HG03139 (cell line): ENCODE data around the gene CACNG5.

ENCODE experiments used
- ATAC-seq: cut with Tn5 transposase; IDR thresholded peaks from one replicate; pipeline ENCODE4 v1.9.1; 2021; ENCODE audit not compliant: unreplicated experiment

The CACNG5 gene

GRCh38 chr17:66848496-66848895 lies 13.6 kb downstream of the CACNG5 start:
- ATAC-seq: no peak

- no peak for ATAC-seq
Observed at GRCh38 chr17:66849032-66849655, 14.2 kb downstream of the CACNG5 start.

- no peak for ATAC-seq
Observed at GRCh38 chr17:66849851-66850580, 15.1 kb downstream of the CACNG5 start.

GRCh38 chr17:66850692-66851091 lies 15.8 kb downstream of the CACNG5 start:
- ATAC-seq: no peak

- no peak for ATAC-seq
Observed at GRCh38 chr17:66855204-66855603, 20.3 kb downstream of the CACNG5 start.

- ATAC-seq: no peak
Observed at GRCh38 chr17:66858226-66859083, 23.5 kb downstream of the CACNG5 start.

GRCh38 chr17:66859353-66859752 lies 24.4 kb downstream of the CACNG5 start:
- ATAC-seq: no peak

- no peak for ATAC-seq
Observed at GRCh38 chr17:66860204-66860603, 25.3 kb downstream of the CACNG5 start.

- no peak for ATAC-seq
Observed at GRCh38 chr17:66863820-66864219, 28.9 kb downstream of the CACNG5 start.

GRCh38 chr17:66865151-66865550 lies 30.2 kb downstream of the CACNG5 start:
- no peak for ATAC-seq

GRCh38 chr17:66873962-66874361 lies 39.0 kb downstream of the CACNG5 start:
- no peak for ATAC-seq

GRCh38 chr17:66884931-66885330 lies 50.0 kb downstream of the CACNG5 start:
- ATAC-seq: no peak

- no peak for ATAC-seq
Observed at GRCh38 chr17:66885417-66885816, 50.5 kb downstream of the CACNG5 start.

- ATAC-seq: no peak
Observed at GRCh38 chr17:66889480-66890230, 54.7 kb downstream of the CACNG5 start.

GRCh38 chr17:66892246-66892645 lies 57.3 kb downstream of the CACNG5 start:
- ATAC-seq: no peak

GRCh38 chr17:66893382-66893781 lies 58.5 kb downstream of the CACNG5 start:
- ATAC-seq: no peak

- ATAC-seq: no peak
Observed at GRCh38 chr17:66893863-66894262, 58.9 kb downstream of the CACNG5 start.

GRCh38 chr17:66897141-66897540 lies 62.2 kb downstream of the CACNG5 start:
- no peak for ATAC-seq

GRCh38 chr17:66898536-66898935 lies 63.6 kb downstream of the CACNG5 start:
- ATAC-seq: no peak

GRCh38 chr17:66900126-66901010 lies 65.5 kb downstream of the CACNG5 start:
- ATAC-seq: no peak
